K562 (cell line): ENCODE data around the gene PHTF2. TPM values are rescaled to one million over a fixed set of nuclear protein-coding genes. Genes with fewer than 3 reads are reported as not detected.

Experiments used
- CGGBP1 ChIP-seq: fragments of 250-450 bp; sonication (Bioruptor Pico); IDR thresholded peaks from 2 replicates; pipeline ENCODE4 v1.9.0; 2021; ENCODE audit warnings: mild to moderate bottlenecking
- CREM ChIP-seq: IDR thresholded peaks from 2 replicates; pipeline ENCODE4 v1.6.1; 2014; ENCODE audit warnings: antibody characterized with exemption, low read depth
- DLX4 ChIP-seq: fragments of 250-450 bp; sonication (Bioruptor Pico); IDR thresholded peaks from 2 replicates; pipeline ENCODE4 v1.6.1; 2021; ENCODE audit warnings: mild to moderate bottlenecking
- GABPA ChIP-seq: fragments of 200-800 bp; sonication (Bioruptor generic); conservative IDR thresholded peaks from 2 replicates; pipeline ENCODE4 v1.6.1; 2016; ENCODE audit warnings: low read depth, missing genetic modification characterization, missing compliant biosample characterization
- HNRNPLL ChIP-seq: fragments of 200-400 bp; formaldehyde crosslinking; IDR thresholded peaks from 2 replicates; pipeline ENCODE4 v1.6.1; 2017; ENCODE audit warnings: low read length, low read depth, mild to moderate bottlenecking; ENCODE audit not compliant: poor library complexity, severe bottlenecking
- LARP7 ChIP-seq: fragments of 450-650 bp; IDR thresholded peaks from 2 replicates; pipeline ENCODE4 v1.6.1; 2016
- MAZ ChIP-seq, 2 experiments: fragments of 450-650 bp in 1 of 2; sonication (generic) in 1 of 2; formaldehyde crosslinking; IDR thresholded peaks in 1 of 2; conservative IDR thresholded peaks in 1 of 2; 2 replicates each; pipeline versions ENCODE4 v1.4.0 to v1.5.0; 2020; ENCODE audit warnings: mild to moderate bottlenecking in 1 of 2, missing genetic modification reagents in 1 of 2
- MEIS2 ChIP-seq: fragments of 450-650 bp; IDR thresholded peaks from 2 replicates; pipeline ENCODE4 v1.6.1; 2014; ENCODE audit warnings: mild to moderate bottlenecking; ENCODE audit not compliant: partially characterized antibody
- PTTG1 ChIP-seq: fragments of 450-650 bp; IDR thresholded peaks from 2 replicates; pipeline ENCODE4 v1.6.1; 2016; ENCODE audit warnings: low read depth, mild to moderate bottlenecking, missing genetic modification characterization, missing compliant biosample characterization
- RNF2 ChIP-seq: sonication (generic); IDR thresholded peaks from 2 replicates; pipeline ENCODE4 v1.6.1; 2016
- SNAPC5 ChIP-seq: fragments of 250-450 bp; sonication (Bioruptor Pico); IDR thresholded peaks from 2 replicates; pipeline ENCODE4 v1.8.0; 2021; ENCODE audit warnings: moderate library complexity, mild to moderate bottlenecking, inconsistent platforms
- TCF15 ChIP-seq: fragments of 250-450 bp; sonication (Bioruptor Pico); IDR thresholded peaks from 2 replicates; pipeline ENCODE4 v1.8.0; 2022; ENCODE audit warnings: moderate library complexity, mild to moderate bottlenecking, inconsistent platforms
- TCF3 ChIP-seq: sonication (generic); formaldehyde crosslinking; IDR thresholded peaks from 2 replicates; pipeline ENCODE4 v1.4.0; 2020; ENCODE audit warnings: mild to moderate bottlenecking, missing genetic modification reagents
- ZNF175 ChIP-seq: fragments of 200-800 bp; sonication (Bioruptor generic); IDR thresholded peaks from 2 replicates; pipeline ENCODE4 v1.6.1; 2016; ENCODE audit warnings: low read depth, mild to moderate bottlenecking, missing genetic modification characterization, missing compliant biosample characterization
- ZNF217 ChIP-seq: sonication (generic); formaldehyde crosslinking; IDR thresholded peaks from 2 replicates; pipeline ENCODE4 v1.8.0; 2022; ENCODE audit warnings: mild to moderate bottlenecking, missing genetic modification reagents
- ZNF395 ChIP-seq: fragments of 200-800 bp; sonication (Bioruptor generic); IDR thresholded peaks from 2 replicates; pipeline ENCODE4 v1.6.1; 2017; ENCODE audit warnings: missing genetic modification characterization, missing compliant biosample characterization
- ZNF639 ChIP-seq, 2 experiments: fragments of 200-800 bp in 1 of 2; sonication (Bioruptor generic) in 1 of 2; sonication (generic) in 1 of 2; formaldehyde crosslinking in 1 of 2; IDR thresholded peaks in 1 of 2; conservative IDR thresholded peaks in 1 of 2; 2 replicates each; pipeline versions ENCODE4 v1.5.0 to v1.6.1; 2016 to 2020; ENCODE audit warnings: missing compliant biosample characterization in 1 of 2, missing genetic modification characterization in 1 of 2, missing genetic modification reagents in 1 of 2
- ZNF740 ChIP-seq, 3 experiments: fragments of 200-800 bp in 1 of 3; sonication (Bioruptor generic) in 1 of 3; sonication (generic) in 1 of 3; formaldehyde crosslinking in 1 of 3; IDR thresholded peaks; 2 replicates each; pipeline versions ENCODE4 v1.6.1 to v1.8.0; 2016 to 2022; ENCODE audit warnings: mild to moderate bottlenecking in 2 of 3, missing compliant biosample characterization in 2 of 3, missing genetic modification characterization in 2 of 3, missing genetic modification reagents in 1 of 3
- polyA plus RNA-seq, 8 experiments: library from polyadenylated mRNA; depleted of rRNA in 4 of 8; stranded (reverse) in 5 of 8; unstranded in 3 of 8; fragments of >200 nt; fragmentation: Nextera tagmentation in 2 of 8; fragmentation: Illumina TruSeq in 1 of 8; extraction: Ambion mirVana in 2 of 8; extraction: Trizol in 1 of 8; gene quantifications; 2 replicates each; pipeline versions ENCODE4 v1.2.1 to v1.2.3, GENCODE V29; 2011 to 2014; ENCODE audit warnings: inconsistent platforms in 1 of 8, missing spikeins in 1 of 8
- total RNA-seq, 7 experiments: library from RNA; depleted of rRNA in 6 of 7; stranded (reverse); fragments of >200 nt in 6 of 7; fragmentation: Illumina TruSeq in 2 of 7; extraction: Trizol in 2 of 7; gene quantifications; 2 replicates each; pipeline versions ENCODE4 v1.2.1 to v1.2.3, GENCODE V29; 2011 to 2021; ENCODE audit warnings: low replicate concordance in 1 of 7
- TF ChIP-seq, protein P1 (sequence below): sonication (generic); formaldehyde crosslinking; IDR thresholded peaks from 2 replicates; pipeline ENCODE4 v1.8.0; 2023; ENCODE audit warnings: mild to moderate bottlenecking, missing genetic modification reagents

The PHTF2 gene
- total and polyA plus RNA-seq, 9 of the 15 experiments (the other 6 are each of a cell fraction or from before 2014, with no cell fraction given) = 17.9 to 43.6 (median 25.4) TPM

GRCh38 chr7:77989981-77990566, 191.5 kb downstream of the PHTF2 start (continued):
- peak; percentile 93 for TF ChIP-seq ZNF395 (CRISPR knock-in tag)
- TF ChIP-seq ZNF217 (CRISPR knock-in tag) = no peak
- no peak for TF ChIP-seq LARP7
- no peak for TF ChIP-seq DLX4 (CRISPR knock-in tag)
- no peak for TF ChIP-seq MEIS2
- no peak for TF ChIP-seq TCF15 (CRISPR knock-in tag)
- TF ChIP-seq GABPA (tag) = peak; percentile 56
- no peak for TF ChIP-seq SNAPC5
- TF ChIP-seq CREM = no peak
- TF ChIP-seq, protein P1, sequence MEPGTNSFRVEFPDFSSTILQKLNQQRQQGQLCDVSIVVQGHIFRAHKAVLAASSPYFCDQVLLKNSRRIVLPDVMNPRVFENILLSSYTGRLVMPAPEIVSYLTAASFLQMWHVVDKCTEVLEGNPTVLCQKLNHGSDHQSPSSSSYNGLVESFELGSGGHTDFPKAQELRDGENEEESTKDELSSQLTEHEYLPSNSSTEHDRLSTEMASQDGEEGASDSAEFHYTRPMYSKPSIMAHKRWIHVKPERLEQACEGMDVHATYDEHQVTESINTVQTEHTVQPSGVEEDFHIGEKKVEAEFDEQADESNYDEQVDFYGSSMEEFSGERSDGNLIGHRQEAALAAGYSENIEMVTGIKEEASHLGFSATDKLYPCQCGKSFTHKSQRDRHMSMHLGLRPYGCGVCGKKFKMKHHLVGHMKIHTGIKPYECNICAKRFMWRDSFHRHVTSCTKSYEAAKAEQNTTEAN (CRISPR knock-in tag) = no peak
- TF ChIP-seq ZNF740 (CRISPR knock-in tag; IDR thresholded peaks at IDR 0.05) = no peak
- TF ChIP-seq ZNF740 (tag; IDR thresholded peaks at IDR 0.05) = no peak
- peak; percentile 13; the same call in 1 of the 2 replicates for TF ChIP-seq PTTG1 (tag)
- peak in 1 of 2 experiments; percentile 86; a peak in 2 of 4 replicates for TF ChIP-seq ZNF639 (CRISPR knock-in tag; conservative IDR thresholded peaks at IDR 0.05 in 1 of 2, IDR thresholded peaks at IDR 0.05 in 1 of 2)
- TF ChIP-seq ZNF175 (CRISPR knock-in tag) = peak; percentile 84; the same call in 1 of the 2 replicates
- no peak for TF ChIP-seq HNRNPLL
- TF ChIP-seq CGGBP1 (CRISPR knock-in tag) = no peak
- TF ChIP-seq RNF2 = peak; percentile 59; the same call in 1 of the 2 replicates
- peak in 1 of 2 experiments; percentile 32; a peak in 1 of 4 replicates for TF ChIP-seq MAZ (CRISPR knock-in tag; conservative IDR thresholded peaks at IDR 0.05 in 1 of 2, IDR thresholded peaks at IDR 0.05 in 1 of 2)
- TF ChIP-seq TCF3 (CRISPR knock-in tag) = peak; percentile 25; the same call in 1 of the 2 replicates
